Umbilical cord (tissue), 2 donors: ENCODE measurements around the gene PEX26. TPM values are rescaled to one million over a fixed set of nuclear protein-coding genes. Genes with fewer than 3 reads are reported as not detected.
"Not testable (repeated sequence)": the region's sequence is repeated elsewhere in the genome, so short reads cannot be mapped to it uniquely, and the experiment has no call there.

ENCODE experiments used
- DNase-seq: peaks from one replicate; pipeline ENCODE4 v3.0.0-alpha.2; 2015; ENCODE audit warnings: low spot score
- total RNA-seq: library from RNA; depleted of rRNA; stranded (reverse); fragments of >200 nt; gene quantifications from one replicate; pipeline ENCODE4 v1.2.3, GENCODE V29; 2014; ENCODE audit warnings: low replicate concordance; ENCODE audit not compliant: insufficient read depth

Gene PEX26
- 7.7 TPM for total RNA-seq

DNA sequence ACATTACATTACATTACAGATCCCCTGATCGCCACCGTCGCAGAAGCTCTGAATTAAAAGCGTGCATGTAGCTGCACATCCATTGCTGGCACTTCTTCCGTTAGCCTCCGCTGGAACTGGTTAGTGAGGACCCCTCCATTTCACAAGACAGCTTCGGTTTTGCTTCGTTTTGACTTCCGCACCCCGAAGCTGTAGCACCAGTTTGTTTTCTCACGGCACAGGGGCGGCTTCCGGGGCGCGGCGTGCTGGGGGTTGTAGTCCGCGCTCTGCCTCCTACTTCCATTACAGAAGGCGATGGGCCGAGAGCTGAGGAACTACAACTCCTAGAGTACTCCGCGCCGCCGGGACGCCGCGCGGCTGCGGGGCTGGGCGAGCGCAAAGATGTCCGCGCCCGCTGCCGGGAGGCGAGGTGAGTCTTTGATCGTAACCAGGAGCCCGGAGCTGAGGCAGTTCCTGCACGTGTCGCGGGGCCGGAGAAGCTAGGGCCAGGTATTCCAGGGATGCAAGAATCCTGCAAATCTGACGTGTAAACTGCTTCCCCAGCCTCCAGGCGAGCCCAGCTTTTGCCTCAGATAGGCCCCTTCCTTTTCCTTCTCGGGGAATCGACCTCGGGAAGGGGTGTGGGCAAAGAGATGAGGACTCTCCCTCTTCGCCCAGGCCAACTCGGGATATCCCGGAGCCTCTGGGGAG is at the start of gene PEX26:
Gene PEX26 (plus strand): TSS at position 352 of the 690 bp plus-strand sequence. CDS start 387 bp downstream, outside the sequence.
- peak; percentile 98 for DNase-seq

DNA sequence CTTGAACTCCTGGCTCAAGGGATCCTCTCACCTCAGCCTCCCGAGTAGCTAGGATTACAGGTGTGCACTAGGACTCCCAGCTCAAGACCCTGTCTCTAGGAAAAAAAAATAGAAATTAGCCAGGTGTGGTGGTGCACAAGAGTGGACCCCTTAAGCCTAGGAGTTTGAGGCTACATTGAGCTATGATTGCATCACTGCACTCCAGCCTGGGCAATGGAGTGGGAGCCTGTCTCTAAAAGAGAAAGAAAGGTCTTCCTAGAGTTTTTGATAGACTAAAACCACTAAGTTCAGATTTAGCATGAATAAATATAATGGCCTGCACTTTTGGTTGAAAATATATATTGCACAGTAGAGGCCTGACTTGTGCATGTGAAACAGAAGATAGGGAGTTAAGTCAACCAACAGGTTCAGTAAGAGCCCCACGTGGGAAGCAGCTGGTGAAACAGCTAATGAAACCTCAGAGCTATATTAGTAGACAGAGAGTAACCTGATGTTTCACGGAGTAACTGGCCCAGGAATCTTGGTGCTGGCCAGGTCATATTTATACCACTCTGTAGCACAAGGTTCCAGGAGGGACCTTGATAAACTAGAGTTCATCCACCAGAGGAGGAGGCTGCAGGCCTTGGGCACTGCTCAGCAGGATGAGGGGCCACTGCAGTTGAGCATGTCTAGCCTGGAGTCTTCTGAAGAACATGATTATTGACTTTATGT is 48.8 kb upstream of the PEX26 start:
- DNase-seq: no peak

DNA sequence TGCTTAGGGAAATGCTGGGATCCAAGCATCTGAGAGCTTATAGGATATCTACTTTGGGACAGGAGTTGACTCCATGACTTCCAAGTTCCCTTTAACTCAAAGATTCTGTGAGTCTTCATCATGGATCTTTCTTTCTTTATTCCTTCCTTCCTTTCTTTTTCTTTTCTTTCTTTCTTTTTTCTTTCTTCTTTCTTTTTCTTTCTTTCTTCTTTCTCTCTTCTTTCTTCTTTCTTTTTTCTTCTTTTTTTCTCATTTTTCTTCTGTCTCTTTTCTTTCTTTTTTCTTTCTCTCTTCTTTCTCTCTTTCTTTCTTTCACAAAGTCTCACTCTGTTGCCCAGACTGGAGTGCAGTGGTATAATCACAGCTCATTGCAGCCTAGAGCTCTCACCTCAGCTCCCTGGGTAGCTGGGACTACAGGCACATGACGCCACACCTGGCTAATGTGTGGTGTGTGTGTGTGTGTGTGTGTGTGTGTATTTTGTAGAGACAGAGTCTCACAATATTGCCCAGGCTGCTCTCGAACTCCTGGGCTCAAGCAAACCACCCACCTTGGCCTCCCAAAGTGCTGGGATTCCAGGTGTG is 48.0 kb upstream of the PEX26 start:
- DNase-seq: no peak

DNA sequence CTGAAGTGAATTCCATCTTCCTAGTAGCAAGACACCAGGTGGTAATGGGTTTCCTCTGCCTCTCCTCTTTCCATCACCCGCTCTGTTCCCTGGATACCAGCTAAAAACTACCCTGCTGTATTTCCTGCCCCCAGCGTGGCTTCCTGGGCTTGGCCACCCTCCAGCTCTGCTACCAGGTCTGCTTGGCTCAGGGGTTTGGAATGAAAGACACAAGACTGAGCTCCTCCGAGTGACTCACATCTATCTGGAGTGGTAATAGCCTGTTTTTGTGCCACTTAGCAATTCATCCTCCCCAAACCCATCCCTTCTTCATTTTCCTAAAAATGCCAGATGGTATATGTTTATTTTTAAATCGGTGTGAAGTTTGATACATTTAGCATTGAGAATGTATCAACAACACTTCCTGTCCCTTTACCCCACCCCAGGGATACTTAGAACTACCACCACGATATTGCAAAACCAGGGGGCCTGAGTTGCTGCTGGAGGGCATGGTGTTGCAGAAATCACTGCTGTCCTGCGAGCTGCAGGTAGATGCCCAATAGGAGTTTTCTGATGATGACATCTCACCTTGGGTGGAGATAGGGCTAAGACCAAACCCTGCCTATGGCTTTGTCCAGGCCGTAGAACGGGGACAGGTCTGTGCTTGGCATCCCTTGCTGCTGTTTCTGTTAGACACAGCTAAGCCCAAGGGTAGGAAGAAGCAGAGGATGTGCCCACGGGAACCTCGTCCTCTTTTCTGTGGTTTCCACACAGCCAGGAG is 45.9 kb upstream of the PEX26 start:
- DNase-seq: peak; percentile 52

DNA sequence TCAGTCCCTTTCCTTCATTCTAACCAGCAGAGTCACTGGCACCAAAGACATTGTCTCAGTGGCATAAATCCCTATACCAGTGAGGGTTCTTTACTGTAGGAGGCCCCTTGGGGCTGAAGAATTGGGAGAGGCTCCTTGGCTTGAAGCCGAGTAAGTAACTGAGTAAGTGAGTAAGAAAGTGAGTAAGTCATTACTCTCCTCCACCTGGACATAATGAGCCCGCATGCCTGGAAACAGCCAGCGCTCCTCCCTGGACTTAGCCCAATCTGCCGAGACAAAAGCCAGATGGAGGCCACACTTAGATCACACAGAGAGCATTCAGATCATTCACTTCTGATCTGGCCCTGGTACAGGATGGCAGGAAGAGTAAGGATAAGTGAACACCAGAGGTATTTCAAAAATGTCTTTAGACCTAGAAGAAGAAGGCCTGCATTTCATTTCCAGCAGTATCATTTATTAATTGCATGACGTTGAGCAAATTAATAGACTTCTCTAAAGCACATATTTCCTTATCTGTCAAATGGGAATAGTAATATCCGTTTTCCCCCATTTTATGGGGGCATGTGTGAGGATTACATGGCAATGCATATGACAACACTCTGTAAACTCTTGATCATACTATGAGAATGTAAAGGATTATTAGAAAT is 45.2 kb upstream of the PEX26 start:
- peak; percentile 70 for DNase-seq

DNA sequence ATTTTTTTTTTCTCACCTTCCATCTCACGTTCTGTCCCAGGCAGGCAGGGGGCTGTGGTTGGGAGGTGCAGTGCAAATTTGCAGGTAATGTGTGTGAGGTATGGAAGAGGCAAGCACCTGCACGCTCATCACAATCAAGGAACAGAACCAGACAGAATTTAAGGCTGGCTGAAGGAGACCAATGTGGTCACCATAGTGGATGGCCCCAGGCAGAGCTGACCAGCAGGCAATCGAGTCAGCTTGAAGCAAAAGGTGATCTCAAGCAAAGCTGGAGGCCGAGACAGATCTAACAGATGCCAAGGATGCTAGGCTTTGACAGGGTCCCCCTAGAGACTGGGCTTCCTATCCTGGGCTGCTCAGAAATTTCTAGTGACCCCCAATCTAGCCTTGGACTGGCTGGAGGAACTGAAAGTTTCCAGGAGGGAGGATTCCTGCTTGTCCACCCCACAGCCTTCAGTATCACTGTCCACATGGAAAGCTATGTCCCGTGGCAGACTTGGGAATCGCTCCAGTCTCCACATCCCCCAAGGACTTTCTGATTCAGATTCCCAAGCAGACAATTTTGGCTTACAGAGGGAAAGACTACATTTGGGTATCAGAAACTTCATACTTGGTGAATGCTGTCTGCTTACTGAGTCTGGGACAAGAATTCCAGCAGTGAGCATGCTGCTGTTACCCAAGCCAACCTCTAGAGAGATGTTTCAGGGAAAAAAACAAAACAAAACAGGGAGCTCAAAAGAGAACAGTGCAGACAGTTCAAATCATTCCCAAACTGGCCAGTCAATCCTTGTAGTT is 44.4 kb upstream of the PEX26 start:
- DNase-seq: peak; percentile 47

DNA sequence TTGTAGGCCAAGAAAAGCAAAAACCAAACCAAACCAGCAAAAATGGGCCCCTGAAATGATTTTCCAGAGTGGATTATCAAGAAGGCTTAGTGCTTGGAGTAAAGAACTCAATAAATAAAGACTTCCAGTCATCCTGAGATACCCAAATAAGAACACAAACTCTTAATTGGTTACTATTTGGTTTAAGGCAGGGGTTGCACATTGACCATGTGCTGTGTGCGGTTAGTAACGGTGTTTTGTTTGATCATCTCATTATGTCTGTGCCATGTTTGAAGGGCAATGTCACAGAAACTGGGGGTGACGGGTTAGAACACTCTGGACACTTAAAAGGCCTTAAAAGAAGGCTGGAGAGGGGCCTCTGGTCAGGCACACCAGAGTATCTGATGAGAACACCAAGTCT is 43.7 kb upstream of the PEX26 start:
- no peak for DNase-seq

DNA sequence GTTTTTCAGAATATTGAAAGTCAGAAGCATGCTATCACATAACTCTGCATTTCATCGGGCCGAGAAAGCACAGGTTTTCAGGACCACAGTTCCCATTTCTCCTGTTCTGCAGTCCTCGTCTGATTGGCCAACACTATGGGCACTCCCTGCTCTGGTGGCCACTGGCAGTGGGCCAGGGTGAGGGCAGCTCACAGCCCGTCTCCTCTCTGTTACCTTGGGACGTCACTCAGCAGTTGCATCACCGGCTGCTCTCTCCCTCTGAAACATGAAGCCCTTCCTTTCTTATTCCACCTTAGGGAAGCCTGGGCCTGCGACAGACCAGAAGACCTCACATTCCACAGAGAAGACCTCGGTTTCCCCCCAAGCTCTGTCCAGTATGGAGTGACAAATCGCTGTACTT is 42.0 kb upstream of the PEX26 start:
- DNase-seq: no peak

DNA sequence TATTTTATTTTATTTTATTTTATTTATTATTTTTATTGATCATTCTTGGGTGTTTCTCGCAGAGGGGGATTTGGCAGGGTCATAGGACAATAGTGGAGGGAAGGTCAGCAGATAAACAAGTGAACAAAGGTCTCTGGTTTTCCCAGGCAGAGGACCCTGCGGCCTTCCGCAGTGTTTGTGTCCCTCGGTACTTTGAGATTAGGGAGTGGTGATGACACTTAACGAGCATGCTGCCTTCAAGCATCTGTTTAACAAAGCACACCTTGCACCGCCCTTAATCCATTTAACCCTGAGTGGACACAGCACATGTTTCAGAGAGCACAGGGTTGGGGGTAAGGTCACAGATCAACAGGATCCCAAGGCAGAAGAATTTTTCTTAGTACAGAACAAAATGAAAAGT is 36.9 kb upstream of the PEX26 start:
- DNase-seq: not testable (repeated sequence)

DNA sequence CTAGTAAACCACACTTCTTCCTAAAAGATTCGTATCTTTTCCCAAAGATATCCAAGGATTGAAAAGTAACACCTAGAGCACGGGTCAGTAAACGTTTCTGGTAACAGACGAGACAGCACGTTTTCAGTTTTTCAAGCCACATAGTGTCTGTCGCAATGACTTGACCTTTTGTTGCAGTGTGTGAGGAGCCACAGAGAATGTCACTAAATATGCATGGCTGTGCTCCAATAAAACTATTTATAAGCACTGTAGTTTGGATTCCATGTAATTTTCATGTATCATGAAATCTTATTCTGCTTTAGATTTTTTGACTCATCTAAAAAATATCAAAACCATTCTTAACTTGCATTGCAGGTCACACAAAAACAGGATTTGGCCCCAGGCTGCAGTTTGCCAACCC is 35.1 kb upstream of the PEX26 start:
- DNase-seq: no peak

DNA sequence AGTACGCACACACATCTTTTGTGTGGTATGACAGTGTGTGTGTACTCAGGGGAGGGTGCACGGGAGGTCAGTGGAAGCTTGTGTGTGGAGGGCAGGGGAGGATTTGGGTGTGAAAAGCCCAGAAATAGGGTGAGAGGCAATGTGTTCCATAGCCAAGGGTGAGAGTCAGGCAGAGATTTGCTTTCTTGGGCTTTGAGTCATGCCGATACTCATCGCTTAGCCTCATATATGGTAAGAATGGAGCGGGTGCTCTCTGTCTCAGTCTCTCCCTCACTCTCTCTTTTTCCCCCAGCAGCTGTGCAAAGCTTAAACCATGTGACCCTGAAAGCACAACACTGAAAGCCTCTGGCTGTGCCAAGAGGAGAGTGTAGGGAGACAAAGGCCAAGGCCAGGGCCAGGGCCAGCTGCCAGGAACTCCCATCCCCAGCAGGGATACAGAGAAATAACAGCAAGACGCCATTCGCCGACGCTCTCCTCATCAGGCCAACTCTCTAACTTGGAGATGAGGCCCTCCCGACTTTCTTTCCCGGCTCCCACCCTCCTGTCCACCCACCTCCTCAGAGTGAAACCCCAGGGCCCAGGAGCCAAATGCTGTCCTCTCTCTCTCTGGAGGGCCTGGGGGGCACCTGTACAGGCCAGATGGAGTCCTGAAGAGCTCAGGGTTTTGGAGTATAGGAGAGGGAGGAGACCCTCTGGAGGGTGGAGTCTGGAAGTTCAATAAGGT is 33.1 kb upstream of the PEX26 start:
- no peak for DNase-seq

DNA sequence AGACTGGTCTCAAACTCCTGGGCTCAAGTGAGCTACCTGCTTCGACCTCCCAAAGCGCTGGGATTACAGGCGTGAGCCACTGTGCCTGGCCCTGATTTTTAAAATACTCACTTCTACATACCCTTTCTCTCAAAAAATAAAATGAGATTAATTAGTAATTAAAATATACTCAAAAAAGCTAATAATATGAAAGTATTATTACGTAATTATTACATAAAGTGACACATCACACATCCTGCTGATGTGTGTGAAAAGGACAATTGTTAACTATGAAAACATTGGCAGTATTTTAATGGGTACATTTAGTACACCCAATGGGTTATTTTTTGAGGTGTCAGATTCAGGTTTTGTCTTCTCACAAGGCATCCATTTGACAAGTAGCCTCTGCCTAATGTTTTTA is 32.0 kb upstream of the PEX26 start:
- DNase-seq: no peak

DNA sequence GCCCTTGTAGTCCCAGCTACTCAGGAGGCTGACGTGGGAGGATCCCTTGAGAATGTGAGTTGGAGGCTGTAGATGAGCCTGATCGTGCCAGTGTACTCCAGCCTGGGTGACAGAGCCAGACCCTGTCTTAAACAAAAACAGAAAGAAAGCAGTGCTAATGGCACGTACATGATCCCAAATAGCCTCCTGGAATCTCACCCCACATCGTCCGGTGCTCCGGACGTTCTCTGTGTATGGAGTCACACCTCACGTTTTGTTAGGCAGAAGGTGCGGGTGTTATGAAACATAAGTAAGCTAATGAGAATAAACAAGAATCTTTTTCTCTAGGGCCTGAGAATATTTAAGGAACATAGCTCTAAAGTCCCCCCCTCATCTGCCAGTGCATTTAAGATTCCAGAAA is 29.7 kb upstream of the PEX26 start:
- DNase-seq: no peak

DNA sequence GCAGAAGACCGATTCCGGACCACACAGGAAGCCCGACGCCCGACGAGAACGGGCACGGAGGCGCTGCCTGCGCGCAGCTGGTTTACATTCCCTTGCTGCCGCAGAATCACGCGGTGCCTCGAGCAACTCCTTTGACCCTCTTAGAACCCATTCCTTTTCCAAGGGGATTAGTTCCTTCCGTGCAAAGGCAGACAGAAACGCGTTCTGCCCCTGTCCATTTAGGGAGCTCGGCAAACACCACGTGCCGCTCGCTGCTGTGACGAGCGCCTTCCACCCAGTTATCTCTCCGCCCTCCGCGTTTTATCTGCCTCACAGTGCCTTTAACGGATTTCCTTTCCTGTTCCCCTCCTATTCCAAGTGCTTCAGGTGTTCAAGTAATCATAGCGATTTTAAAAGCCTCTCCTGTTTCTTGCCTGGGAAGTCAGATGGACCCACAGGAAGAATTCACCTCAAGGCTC is 29.3 kb upstream of the PEX26 start:
- DNase-seq: no peak

DNA sequence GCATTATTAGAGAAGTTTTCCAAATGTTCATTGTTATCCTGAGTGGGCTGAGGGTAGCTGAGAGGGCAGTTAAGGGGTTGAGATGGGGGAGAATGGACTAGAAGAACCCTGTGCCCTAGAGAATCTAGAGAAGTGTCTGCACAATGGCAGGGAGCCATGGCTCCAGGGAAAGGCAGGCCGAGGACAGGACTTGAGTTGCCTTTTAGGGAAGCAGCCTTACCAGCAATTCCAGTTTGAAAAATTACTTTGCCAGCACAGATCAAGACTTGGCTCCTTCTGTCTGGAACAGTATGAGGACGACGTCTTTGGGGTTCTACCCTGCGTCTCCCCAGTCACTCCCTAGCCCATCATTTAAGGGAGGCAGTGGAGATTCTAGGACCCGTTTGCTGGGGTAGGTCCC is 27.7 kb upstream of the PEX26 start:
- no peak for DNase-seq

DNA sequence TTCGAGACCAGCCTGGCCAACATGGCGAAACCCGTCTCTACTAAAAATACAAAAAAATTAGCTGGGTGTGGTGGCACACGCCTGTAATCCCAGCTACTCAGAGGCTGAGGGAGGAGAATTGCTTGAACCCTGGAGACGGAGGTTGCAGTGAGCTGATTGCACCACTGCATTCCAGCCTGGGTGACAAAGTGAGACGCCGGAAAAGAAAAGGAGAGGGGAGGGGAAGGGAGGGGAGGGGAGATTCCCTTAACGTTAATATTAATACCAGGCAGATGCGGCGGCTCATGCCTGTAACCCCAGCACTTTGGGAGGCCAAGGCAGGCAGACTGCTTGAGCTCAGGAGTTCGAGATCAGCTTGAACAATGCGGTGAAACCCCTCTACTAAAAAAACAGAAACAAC is 26.7 kb upstream of the PEX26 start:
- DNase-seq: not testable (repeated sequence)

DNA sequence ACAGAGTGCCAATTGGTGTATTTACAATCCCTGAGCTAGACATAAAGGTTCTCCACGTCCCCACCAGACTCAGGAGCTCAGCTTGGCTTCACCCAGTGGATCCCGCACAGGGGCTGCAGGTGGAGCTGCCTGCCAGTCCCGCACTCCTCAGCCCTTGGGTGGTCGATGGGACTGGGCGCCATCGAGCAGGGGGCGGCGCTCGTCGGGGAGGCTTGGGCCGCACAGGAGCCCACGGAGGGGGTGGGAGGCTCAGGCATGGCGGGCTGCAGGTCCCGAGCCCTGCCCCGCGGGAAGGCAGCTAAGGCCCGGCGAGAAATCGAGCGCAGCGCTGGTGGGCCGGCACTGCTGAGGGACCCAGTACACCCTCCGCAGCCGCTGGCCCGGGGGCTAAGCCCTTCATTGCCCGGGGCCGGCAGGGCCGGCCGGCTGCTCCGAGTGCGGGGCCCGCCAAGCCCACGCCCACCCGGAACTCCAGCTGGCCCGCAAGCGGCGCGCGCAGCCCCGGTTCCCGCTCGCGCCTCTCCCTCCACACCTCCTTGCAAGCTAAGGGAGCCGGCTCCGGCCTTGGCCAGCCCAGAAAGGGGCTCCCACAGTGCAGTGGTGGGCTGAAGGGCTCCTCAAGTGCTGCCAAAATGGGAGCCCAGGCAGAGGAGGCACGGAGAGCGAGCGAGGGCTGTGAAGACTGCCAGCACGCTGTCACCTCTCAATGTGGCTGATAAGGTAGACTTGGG is 24.4 kb upstream of the PEX26 start:
- not testable (repeated sequence) for DNase-seq

DNA sequence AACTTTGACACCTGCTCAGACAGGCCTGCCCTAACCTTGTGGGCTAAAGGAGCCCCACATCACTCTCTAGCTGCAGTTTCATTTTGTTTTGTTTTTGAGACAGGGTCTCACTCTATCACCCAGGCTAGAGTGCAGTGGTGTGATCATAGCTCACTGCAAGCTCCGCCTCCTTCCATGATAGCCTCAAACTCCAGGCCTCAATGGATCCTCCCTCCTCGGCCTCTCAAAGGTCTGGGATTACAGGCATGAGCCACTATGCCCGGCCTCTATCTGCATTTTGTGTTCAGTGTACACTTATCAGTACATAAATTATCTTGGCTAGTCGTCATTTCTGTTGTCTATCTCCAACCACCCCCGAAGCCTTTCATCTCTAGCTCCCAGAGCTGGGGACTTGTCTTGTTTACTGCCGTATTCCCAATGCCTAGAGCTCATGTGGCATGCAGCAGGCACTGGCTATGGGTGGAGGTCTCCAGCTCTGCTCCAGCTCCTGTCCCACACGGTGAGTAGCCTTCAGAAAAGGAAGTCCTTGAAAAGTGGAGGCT is 22.1 kb upstream of the PEX26 start:
- DNase-seq: no peak

DNA sequence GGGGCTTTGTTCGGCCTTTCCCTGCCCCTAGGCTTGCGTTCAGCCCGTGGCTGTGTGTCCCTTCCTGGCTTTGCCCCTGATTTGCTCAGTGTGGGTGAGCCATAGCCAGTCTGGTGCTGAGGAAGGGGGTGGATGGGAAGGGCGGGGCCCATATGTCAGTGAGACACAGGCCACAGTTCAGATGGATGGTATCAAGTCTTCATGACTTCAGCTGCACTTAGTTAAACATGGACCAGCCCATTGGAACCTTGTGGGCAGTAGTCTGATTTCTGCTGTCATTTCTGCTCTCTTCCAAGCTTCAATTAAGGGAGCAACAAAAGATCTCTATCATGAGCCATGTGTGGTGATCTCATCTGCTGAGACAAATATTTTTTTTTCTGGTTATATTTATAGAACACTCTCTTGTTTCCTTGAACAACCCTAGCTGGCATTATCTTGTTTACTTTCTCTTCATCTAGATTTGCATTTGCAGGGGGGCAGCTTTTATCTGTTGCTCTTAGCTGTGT is 21.6 kb upstream of the PEX26 start:
- no peak for DNase-seq
